GM18858 (cell line): Measurements from ENCODE around the gene ITPRID2.

ENCODE experiments used
- ATAC-seq: cut with Tn5 transposase; IDR thresholded peaks from one replicate; pipeline ENCODE4 v1.9.1; 2021; ENCODE audit not compliant: unreplicated experiment

Gene ITPRID2

DNA sequence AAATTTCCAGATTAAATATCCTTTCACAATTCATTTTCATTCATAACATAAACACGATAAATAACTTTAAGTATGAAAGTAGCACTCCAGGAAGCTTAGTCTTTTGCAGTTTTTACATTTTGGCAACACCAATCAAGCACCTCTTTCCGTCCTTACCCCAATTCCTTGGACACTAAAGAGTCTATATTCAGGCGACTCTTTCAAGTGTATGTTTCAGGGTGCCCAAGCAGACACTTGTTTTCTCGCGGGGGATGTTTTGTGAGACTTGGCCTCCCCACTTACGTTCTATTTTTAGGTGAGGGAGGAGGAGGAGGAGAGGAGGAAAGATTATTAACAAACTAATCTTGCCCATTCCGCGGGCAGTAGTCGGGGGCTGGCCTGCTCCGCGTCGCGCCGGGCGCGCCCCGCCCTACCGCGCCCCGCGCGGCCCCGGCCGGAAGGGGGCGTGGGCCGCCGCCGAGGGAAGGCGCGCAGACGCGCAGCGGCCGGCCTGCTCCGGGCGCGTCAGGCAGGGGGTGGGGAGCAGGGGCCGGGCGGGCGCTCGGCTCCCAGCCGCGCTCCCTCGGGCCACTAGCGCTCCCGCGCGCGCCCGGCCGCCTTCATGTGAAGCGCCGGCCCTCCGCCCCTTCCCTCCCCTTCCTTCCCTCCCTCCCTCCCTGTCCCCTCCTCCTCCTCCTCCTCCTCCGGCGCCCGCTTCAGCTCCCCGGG, at the start of gene ITPRID2:
TSS of gene ITPRID2 (plus strand) at position 473 of the 708 bp plus-strand sequence. CDS start 337 bp downstream, outside the sequence.
- ATAC-seq: peak; percentile 80

DNA sequence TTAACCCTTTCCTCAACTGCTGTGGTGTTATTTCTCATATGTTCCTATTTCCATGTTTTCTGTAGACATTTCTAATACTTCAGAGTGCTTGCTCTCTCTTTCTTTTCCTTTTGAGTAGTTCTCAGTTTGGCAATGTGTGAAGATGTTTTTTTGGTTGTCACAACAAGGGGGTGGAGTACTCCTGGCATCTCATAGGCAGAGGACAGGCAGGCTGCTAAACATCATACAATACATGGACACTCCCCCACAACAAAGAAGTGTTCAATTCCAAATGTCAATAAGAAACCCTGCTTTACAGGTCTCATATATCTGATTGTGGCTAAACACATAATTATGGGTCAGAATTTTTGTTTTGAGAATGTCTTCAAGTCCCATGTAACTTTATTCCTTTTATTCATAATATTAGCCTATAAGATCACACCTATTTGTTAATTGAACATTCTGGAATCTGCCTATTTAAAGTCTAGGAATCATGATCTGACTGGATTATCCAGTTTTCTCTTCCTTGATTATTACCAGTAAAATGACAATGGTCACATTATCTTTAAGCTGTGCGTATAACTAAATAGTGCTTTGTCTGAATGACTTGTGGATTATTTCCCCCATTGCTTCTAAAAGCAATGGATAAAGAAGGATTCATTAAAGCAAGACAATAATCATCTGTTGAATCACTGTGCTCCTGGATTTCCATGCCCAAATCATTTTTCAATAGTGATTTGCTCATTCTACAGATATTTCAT, 46.8 kb upstream of the ITPRID2 start:
- no peak for ATAC-seq

DNA sequence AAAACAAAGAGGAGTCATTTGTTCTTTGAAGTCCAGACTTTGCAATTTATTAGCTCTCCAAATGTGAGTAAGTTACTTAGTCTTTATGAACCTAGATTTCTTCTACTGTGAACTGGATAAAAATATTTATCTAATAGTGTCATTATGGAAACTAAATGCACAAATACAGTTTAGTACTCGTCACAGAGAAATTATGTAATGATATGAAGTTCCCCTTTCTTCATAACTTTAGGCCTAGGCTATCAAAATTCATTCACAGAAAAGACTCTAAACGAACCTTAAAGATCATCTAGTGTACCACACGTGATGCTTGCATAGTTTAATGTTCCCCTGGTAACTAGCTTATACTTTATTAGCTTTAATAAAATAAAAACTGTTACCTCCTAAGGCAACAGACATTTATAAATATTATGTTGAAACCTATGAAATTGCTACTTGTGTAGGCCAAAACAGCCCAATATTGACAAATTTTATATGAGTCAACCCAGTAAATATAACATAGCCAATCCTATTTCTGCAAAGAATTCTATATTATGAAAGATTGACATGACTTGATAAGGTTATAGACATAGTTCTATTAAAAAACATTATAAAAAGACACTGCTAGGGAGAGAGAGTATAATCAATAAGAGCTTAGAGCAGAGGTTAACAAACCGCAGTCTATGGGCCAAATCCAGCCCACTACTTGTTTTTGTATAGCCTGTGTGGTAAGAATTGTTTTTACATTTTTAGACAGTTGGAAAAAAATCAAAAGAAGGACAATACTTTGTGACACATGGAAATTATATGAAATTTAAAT, 44.9 kb upstream of the ITPRID2 start:
- no peak for ATAC-seq

DNA sequence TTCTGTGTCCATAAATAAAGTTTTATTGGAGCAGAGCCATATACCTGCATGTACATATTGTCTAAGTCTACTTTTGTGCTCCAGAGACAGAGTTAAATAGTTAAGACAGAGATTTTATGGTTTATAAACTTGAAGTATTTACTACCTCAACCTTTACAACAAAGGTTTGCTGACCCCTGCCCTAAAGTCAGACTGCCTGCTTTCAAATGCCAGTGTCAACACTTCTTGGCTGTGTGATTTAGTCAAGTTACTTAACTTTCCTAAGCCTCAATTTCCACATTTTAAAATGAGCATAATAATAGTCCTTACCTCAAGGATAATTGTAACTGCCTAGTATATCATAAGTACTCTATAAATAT, 44.4 kb upstream of the ITPRID2 start:
- no peak for ATAC-seq

DNA sequence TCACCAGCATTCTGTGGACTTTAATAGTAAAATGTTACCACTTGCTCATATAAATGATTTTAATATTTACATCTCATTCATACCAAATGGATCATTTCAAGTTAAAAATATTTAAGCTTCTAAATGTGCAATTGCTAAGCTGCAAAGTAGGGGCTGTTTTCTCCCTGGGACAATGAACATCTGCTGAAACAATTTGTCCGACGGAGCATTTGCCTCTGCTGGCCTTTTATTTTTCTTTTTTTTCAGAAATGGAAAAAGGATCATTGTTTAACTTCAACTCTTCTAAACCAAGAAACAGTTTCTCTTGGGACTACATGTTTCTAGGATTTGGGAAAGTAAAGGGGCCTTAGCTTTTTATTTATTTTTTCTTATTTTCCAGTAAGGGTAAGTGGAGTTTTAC, 43.8 kb upstream of the ITPRID2 start:
- no peak for ATAC-seq

DNA sequence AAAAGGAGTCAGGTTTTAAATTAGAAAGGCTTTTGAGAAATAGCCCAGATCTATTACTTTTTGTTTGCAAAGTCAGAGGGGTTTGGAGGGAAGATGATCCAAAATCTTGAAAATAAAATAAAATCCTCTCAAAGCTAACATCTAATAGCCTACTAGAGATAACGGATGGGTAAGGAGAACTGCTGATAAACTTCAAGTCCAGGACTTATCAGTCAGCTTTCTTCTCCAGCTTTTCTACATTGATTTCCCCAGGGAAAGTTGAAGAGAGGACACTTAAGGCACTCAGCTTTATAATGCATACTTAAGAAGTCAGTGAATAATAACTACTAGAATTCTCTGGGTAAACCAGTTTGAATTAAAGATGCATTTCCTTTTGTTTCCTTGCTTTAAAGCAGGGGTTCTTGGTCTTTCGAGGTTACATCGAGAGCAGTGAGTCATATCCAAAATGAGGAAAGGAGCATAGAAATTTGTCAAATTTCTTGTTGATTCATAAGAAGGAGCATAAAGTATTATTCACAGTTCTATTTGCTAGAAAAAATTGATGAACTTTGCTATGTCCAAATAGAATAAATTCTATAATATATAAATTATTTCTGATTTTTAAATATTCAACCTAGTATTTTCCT, 43.2 kb upstream of the ITPRID2 start:
- no peak for ATAC-seq

DNA sequence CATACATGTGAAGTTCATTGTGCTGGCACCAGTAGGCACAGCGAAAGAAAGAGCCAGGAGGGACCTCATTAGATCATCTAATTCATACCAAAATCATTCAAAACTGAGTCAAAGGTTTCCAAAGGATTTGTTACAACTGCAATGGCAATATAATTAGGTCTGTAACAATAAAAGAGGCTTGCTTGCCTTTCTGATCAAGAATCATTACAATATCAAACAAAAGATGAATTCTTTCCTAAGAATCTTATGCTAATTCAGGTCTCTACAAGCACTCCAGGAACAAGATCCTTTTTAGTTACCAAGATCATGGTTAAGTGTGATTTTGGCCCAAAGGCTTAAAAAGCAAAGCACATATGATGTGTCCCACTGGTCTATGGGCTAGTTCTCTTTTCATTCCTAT, 41.9 kb upstream of the ITPRID2 start:
- ATAC-seq: no peak

DNA sequence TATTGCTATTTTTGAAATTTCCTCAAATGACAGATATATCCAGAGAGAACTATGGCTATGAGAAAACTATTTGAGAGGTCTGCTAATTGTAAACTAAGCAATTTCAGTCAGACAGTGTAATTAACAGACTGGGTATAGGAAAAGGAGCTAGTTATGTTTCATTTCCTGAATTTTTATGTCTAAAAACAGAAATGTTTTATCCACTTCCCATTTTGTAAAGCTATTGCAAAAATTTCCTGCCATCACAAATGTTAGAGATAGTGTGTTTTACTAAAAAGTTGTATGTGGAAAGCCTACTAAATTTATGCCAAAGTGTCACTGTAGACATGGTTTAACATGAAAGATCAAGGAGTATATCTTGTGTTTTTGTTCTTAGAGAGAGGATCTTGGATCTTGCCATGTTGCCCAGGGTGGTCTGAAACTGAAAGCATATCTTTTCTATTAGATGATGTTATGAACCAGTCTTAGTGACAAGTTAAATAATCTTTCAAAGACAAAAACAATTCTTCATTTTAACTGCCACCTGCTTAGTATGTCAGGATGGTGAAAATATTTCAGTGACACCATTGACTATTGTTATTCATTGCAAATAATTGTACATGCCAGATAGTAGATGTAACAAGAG, 40.5 kb upstream of the ITPRID2 start:
- no peak for ATAC-seq

DNA sequence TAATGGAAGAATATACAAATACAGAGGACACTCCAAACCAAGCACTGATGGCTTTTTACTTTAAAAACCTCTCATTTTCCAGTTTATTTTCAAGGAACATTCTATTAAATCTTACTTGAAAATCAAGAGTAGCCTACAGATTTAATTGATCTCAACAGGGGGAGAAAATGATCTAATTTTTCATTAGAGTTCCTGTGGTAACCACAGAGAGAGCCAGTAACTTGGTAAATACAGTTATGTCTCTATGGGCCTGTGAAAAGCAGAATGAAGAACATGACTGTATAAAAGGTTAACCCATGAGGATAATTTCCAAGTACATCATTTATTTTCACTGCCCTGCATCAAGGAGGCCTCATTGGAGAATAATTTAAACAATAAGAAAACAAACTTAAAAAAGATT, 39.8 kb upstream of the ITPRID2 start:
- no peak for ATAC-seq

DNA sequence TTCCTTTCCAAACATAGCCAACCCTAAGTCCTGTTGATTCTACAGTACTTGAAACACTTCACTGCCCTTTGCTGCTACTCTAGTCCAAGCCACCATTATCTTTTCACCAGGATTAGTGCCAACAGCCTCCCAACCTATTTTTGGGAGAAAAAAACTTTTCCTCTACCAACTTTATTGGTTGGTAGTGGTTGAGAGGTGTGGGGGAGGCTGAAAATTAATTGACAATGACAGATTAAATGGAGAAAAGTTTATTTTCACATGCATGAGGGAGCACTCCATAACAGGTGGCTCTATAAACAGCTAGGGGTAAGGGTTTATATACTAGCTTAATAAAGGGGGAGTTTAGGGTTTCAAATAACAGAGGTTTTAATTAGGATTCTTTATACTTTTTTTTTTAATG, 37.8 kb upstream of the ITPRID2 start:
- ATAC-seq: no peak

DNA sequence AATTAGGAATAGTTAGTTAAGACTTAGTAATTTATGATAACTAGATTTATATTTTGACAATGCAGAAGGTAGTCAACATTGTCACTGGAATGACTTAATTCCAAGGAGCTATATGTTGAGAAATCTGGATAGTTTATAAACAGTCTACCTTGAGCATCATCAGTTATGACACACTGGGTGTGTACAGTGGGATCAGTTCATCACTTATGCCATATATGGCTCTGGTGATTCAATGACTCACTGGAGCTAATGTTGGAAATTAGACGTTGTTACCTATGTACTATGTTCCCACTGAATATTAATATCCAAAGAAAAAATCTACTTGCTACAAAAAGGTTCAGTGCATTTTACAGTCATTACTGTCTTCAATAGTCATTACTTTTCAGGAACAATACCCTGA, 34.0 kb upstream of the ITPRID2 start:
- no peak for ATAC-seq

DNA sequence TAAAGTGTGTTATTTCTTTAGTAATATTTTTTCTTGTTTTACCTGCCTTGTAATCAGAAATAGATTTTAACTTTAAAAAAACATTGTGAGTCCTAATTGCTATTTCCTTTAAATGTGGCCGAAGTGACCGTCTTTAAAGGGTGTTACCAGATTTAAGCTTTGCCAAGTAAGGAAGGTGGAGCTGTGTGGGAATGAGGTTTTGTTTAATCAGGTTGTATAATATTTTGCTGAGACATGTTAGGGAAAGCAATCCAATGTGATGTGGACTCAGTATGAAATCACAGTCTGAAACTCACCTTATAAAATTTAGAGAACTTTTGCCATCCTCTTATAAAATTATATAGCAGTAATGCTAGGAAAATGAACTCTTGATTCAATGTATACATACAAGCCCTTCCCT, 32.9 kb upstream of the ITPRID2 start:
- no peak for ATAC-seq

DNA sequence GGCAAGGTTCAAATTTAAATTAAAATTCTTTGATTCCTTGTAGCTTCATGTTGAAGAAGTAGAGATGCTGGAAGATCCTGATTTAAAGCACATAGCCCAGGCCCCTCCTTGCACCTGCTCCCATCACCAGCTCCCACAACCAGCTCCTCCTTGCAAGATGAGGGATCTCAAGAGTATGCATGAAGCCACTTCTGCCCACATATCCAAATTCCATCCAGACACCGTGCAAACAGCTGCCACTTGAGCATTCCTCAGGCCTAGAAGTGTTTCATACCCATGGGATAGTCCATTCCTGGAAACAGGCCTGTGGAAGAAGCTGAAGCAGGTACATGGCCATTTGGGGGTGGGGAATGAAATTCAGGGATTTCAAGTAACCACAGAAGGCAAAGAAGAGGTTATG, 32.4 kb upstream of the ITPRID2 start:
- ATAC-seq: no peak

DNA sequence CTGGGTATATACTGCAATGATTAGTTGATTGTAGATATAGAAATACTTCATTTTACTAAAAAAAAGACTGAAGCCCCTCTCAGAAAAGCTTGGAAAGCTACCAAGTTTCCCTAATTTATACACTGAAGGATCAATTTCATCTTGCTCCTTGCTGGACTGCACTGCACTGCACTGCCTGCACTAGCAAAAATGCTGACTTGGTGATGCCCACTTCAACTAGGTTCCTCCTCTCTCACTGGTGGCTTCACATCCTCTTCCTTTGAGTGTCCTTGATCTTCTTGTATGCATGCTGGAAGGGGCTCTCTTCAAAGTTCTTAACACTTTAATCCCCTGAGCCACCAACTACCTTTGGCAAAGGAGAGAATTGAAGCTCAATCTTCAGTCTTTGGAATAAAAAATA, 31.7 kb upstream of the ITPRID2 start:
- no peak for ATAC-seq

DNA sequence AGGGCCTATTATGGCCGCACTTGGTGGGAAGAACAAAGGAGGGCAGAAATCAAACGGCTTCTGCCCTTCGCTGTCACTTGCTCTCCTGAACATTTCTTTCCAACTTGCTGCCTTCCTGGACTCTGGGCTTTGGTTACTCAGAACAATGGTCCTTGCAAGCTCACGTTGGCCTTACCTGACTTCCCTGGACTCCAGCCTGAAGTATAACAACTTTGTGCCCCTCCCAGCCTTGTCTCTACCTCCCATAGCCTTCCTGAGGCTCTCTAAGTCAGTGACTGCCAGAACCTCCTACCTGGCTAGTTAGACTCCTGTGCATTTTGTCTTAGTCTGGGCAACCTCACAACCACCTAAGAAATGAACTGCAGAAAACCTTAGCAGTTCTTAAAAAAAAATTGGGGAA, 30.2 kb upstream of the ITPRID2 start:
- ATAC-seq: no peak

DNA sequence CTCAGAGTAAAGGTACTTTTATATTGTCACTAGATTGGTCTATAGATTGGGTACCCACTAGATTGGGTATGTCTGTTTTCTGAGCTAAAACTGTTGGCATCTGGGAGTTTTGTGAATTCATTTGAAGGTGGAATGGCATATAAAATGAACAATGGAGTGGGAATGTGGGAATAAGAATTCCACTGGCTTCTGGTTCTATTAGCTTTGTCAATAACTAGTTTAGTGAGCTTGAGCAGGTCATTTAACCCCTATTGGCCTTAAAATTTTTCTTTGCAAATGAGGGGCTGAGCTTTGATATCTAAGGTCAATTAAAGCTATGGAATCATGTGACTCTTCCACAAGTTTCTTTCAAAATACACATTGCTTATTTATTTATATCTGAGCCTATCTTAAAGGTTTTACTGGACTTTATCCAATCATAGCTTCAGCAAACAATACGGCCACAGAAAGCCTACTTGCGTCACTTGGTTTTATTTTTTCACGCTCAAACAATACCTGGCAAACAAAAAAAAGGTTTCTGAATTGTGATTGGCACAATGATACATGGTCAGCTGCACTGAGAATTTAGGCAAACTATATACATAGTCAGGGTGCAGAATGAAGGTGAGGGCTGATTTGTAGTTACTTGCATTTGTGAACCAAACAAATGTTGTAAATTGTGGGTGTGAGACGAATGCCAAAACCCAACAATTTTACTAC, 28.8 kb upstream of the ITPRID2 start:
- ATAC-seq: no peak

DNA sequence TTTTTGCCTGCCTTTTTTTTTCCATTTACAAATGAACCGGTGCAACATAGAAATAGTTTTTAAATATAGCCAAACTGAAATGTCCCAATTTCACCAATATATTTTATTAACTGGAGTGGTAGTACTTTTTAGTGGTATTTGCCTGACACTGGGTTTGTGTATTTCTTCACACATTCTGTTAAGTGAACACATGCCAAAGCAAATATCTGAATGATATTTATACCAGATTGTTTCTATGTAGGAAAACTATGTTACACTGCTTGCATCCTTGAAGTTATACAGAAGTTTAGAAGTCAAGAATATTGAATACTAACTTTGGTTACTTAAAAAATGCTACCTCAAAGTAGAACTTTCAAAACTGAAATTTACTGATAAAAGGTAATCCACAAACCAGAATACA, 19.4 kb upstream of the ITPRID2 start:
- ATAC-seq: no peak

DNA sequence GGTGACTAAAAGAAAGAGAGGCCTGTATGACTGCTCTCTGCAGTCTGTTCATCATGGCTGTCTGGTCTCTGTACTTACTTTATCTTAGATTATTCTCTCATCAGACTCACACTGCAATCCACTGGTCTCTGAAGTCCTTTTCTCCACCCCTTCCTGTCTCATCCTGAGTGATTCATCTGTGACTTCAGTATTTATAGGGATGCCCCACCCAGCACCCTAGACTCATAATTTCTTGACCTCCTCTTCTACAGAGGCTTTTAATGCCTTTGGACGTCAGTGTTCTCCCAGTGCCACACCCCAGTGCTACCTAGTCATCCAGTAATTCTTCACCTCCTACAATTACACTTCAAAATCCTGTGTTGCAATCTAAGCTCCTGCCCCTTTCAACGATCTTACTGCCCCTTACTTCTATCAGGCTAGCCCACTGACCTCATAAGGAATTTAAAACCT, 14.9 kb upstream of the ITPRID2 start:
- ATAC-seq: no peak

DNA sequence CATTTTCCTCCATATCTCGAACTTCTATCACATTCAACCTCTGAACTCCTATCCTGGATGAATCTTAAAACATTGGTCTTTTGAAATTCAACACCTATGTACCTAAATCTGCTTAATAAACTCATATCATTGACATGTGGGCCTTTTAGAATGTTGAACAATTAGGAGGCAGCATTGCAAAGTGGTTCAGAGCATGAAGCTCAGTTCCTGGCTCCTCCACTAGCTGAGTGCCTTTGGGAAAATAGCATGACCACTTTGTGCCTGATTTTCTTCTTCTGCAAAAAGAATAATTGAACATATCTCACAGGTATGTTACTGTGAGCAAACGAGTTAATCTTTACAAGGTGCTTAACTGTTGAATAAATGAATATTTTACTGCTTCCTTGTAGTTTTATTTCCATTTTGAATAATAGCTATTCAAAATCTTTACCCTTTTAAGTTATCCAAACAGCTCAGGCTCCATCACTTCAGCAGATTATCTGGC, 14.3 kb upstream of the ITPRID2 start:
- no peak for ATAC-seq

DNA sequence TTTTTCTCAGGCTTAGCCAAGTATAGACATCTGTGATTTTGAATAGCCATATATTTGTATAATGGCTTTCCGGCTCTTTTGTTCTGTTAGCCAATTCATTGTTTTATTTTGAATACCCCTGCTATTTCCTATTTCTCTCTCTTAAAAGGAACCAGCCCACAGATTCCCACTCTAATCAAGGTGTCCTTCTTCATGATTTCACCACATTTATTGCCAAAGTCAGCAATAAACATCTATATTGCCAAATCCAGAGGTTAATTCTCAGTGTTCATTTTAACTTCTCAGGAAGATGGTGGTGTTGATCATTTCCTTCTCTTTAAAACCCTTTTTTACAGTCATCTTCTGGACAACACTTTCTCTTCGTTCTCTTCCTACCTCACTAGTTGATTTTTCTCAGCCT, 13.1 kb upstream of the ITPRID2 start:
- ATAC-seq: no peak
